ENCODE measurements around the gene TDRD6. TPM values are rescaled to one million over a fixed set of nuclear protein-coding genes. Genes with fewer than 3 reads are reported as not detected.
"Not testable (repeated sequence)": the region's sequence is repeated elsewhere in the genome, so short reads cannot be mapped to it uniquely, and the experiment has no call there.

TDRD6 gene, protein sequence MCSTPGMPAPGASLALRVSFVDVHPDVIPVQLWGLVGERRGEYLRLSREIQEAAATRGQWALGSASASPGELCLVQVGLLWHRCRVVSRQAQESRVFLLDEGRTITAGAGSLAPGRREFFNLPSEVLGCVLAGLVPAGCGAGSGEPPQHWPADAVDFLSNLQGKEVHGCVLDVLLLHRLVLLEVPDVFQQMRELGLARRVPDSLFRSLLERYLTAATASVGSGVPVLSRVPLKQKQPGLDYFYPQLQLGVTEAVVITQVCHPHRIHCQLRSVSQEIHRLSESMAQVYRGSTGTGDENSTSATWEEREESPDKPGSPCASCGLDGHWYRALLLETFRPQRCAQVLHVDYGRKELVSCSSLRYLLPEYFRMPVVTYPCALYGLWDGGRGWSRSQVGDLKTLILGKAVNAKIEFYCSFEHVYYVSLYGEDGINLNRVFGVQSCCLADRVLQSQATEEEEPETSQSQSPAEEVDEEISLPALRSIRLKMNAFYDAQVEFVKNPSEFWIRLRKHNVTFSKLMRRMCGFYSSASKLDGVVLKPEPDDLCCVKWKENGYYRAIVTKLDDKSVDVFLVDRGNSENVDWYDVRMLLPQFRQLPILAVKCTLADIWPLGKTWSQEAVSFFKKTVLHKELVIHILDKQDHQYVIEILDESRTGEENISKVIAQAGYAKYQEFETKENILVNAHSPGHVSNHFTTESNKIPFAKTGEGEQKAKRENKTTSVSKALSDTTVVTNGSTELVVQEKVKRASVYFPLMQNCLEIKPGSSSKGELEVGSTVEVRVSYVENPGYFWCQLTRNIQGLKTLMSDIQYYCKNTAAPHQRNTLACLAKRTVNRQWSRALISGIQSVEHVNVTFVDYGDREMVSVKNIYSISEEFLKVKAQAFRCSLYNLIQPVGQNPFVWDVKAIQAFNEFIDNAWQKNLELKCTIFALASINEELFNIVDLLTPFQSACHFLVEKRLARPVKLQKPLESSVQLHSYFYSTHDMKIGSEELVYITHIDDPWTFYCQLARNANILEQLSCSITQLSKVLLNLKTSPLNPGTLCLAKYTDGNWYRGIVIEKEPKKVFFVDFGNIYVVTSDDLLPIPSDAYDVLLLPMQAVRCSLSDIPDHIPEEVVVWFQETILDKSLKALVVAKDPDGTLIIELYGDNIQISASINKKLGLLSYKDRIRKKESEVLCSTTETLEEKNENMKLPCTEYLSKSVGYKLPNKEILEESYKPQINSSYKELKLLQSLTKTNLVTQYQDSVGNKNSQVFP (N-terminal part only)
- 1 to 10 TPM; 1.4 to 2.5 (median 1.7) TPM for polyA plus RNA-seq (ENCODE audit: insufficient read length in 3 of 3)

DNA sequence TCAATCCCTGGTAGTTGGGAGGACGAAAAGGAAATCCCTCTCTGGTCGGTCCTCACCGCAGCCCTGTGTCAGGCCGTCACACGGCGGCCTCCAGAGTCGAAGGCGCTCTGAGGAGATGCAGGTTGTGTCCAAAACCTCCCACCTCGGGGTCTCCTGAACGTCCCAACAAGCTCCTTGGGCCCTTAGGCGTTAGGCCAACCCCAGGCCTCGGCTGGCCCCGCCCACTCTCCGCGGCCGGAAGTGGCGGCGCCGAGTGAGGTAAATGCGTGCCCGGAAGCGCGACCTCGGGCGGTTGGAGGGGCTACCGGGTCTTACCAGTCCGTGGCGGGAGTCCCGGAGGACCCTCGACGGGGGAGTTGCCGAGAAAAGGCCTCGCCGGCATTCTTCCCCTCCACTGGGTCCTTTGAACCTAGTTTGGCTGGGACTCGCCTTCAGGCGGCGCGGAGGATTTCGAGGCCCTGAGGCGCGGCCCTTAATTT is at the start of gene TDRD6:
Gene TDRD6 (plus strand): TSS at position 267 of the 479 bp plus-strand sequence. CDS start 244 bp downstream, outside the sequence.
- no peak for DNase-seq (ENCODE audit: low read depth in 3 of 3, low spot score in 2 of 3)

DNA sequence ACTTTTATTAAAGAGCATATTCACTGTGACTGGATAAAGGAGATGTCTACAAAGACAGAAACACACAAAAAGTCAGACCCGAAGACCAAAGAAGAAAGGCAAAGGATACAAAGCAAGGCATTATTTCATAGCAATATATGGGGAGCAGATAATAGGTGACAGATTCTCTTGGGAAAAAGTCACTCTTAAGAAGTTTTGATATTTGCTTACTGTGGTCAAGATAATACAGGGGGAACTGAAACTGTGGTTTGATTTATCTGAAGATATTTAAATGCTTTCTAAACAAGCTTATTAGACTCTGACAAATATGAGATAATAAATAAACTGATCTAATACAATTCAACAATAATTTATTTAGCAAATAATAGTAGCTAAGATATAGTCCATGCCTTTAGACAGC is 49.8 kb upstream of the TDRD6 start:
- DNase-seq (ENCODE audit: low read depth in 3 of 3, low spot score in 2 of 3) = no peak

DNA sequence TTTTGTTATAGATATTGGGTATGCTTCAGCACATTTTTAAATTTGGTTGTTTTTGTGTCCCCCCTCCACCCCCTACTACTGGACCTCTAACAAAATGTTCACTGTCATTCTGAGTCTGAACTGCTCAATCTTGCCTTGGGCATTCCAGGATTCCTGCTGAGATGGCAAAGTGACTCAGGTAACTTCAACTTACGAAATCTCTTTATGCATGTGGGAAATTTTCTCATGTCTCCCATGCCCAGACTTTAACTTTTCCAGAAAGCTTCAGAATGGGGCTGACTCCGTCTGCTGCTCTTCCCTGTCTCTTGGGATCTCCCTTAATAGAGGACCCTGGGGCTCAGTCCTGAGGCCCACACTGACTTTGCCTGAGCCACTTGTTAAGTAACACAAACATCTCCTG is 49.0 kb upstream of the TDRD6 start:
- no peak for DNase-seq (ENCODE audit: low read depth in 3 of 3, low spot score in 2 of 3)

DNA sequence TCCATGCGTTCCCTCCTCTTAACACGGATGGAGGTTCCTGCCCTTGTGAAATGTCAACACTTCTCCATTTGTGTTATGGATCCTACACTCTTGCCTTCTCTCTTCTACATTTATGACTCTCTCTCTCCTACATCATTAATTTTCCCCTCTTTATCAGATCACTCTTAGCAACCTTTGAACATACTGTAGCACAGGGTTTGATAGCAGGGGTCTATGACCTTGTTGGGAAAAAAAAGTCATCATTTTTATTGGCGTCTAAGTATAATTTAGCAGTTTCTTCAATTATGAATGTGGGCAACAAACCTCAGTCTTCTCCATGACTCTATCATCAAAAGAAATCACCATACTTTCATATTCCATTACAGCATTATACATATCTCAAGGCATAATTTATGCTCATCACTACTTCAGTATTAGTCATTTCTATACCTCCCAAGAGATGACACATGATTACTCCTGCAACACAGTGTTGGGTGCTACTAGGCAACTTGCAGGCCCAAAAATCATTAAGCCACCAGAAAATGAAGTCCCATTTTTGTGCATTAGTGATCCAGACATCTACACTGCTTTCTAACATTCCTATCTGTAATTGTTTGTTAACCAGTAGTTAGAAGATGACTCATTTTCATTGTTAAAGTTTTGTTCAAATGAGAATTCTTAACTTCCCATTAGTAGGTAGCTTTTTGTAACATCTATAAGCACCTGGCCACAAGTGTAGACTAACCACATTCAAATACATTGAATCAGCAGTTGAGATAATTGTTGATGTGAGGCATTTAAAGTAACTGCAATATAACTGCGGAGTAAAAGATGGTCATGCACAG is 44.5 kb upstream of the TDRD6 start:
- no peak for DNase-seq (ENCODE audit: low read depth in 3 of 3, low spot score in 2 of 3)

DNA sequence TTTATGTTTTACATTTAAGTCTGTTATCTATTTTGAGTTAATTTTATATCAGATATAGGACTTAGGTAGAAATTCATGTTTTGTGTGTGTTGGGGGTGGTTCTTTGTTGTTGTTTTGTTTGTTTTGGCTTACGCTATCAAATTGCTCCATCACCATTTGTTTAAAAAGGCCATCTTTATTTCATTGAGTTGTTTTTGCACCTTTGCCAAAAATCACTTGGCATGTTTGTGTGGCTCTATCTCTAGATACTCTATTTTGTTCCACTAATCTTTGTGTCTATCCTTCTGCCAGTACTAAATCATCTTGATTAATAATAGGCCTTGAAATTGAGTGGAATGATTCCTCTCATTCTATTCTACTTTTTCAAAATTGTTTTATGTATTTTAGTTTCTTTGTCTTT is 42.4 kb upstream of the TDRD6 start:
- DNase-seq (ENCODE audit: low read depth in 3 of 3, low spot score in 2 of 3) = no peak

DNA sequence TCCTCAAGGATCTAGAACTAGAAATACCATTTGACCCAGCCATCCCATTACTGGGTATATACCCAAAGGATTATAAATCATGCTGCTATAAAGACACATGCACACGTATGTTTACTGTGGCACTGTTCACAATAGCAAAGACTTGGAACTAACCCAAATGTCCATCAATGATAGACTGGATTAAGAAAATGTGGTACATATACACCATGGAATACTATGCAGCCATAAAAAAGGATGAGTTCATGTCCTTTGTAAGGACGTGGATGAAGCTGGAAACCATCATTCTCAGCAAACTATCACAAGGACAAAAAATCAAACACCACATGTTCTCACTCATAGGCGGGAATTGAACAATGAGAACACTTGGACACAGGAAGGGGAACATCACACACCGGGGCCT is 39.6 kb upstream of the TDRD6 start:
- not testable (repeated sequence) for DNase-seq (ENCODE audit: low read depth in 3 of 3, low spot score in 2 of 3)

DNA sequence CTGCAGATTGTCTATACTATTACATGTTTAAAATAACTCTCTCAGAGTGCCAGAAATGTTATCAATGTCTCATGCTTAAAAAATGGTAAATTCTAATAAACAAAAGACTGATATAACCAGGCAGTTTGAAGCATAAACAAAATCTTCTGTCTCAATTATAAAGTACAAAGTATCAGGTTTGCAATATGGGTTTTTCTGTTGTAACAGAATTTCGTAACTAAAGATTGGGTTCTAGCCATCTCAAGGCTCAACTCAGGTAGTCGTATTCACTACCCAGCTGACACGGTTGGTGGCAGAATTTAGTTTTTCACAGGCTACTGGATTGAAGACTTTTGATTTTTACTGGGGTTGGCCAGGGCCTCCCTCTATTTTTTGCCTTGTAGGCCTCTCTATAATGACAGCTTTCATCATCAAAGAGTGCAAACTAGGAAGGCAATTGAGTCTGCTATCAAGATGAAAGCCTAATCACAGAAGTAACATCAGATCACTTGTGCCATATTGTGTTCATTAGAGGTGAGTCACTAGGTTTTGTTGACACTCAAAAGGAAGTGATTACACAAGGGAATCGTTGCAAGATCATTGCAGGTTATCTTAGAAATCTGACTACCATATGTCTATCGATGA is 38.7 kb upstream of the TDRD6 start:
- no peak for DNase-seq (ENCODE audit: low read depth in 3 of 3, low spot score in 2 of 3)

DNA sequence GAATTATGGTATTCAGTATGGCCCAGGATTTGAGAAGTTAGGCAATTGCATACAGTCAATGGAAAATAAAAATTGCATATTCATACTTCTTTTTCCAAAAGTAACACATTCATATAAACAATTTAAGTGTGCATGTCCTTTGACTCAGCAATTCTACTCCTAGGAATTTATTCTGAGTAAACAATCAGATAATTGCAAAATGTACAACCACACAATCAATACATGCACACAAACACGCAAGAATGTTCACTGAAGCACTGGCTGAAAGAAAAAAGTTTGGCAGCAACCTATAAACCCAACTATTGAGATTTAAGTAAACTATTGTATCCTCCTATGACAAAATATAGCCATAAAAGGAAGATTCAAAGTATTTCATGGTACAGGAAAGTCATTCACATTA is 36.7 kb upstream of the TDRD6 start:
- no peak for DNase-seq (ENCODE audit: low read depth in 3 of 3, low spot score in 2 of 3)

DNA sequence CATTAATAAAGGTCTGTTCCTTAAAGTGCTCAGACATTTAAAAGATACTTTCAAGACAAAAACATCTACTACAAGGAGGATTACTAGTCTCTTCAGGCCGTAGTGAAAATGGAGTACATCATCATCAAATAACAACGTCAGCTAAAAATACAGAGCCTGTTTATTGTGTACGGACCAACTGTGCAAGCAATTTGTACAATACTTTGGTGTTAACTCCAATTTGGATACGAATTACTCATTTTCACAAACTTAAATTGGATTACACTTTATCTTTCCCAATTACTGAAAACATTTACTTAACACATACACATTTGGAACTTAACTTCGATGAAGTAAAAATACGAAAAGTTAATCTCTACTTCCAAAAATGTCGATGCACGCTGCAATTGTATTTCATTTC is 35.9 kb upstream of the TDRD6 start:
- DNase-seq (ENCODE audit: low read depth in 3 of 3, low spot score in 2 of 3) = no peak

DNA sequence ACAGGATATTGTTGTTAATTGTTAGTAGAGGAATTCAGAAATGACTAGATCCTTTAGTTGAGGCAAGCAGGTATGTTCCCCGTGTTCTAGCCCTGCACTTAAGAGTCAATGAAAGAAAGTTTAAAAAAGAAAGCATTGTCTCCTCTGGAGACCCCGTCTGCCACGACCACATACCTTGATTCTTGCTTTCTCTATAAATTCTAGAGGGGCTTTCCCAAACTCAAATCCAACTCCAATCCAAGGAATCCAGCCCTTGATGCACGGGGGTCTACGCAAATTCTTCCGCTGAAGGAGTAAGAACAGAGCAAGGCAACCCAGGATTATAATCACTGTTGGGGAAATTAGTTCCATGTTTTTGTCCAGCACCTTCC is 35.5 kb upstream of the TDRD6 start:
- peak in 1 of 3 donors; percentile 7 for DNase-seq (ENCODE audit: low read depth in 3 of 3, low spot score in 2 of 3)

DNA sequence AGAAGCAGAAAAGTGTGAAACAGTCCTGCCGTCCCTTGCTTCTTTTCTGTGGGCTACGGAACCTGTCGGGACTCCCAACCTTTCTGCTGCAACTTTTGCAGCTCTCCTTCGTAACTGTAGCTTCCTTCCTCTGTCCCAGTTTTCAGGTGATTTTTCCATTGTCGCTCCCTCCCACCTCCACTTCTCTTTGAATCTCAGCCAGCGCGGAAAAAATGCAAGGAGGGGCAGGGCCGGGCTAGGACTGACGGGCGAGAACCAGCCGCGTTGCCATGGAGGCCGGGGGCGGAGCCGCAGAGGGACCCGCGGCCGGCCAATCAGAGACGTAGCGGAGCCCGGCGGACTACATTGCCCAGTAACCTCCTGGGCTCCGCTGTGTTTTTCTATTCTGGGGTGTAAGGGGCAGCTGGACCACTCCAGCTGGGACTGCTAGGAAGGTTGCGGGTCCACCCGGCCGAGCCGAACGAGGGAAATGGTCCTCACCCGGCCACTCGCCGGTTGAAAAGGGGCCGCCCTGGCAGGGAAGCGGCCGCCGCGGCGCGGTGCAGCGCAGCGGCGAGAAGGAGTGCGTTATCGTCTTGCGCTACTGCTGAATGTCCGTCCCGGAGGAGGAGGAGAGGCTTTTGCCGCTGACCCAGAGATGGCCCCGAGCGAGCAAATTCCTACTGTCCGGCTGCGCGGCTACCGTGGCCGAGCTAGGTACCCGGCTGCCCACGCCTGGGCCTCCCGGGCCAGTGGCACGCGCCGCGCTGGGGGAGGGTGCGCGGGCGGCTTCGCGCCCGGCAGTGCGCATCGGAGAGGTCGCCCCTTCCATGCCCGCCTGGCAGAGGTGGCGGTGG is 34.9 kb upstream of the TDRD6 start, which contains the start of the genes CYP39A1 and SLC25A27:
Gene CYP39A1 (minus strand): TSS at position 216 of the 836 bp plus-strand sequence. CDS start 236 bp downstream, outside the sequence.
Gene SLC25A27 (plus strand): TSS at position 373 of the 836 bp plus-strand sequence. CDS start 218 bp downstream, at position 591.
- peak; percentile 79 to 90 (median 82) for DNase-seq (ENCODE audit: low read depth in 3 of 3, low spot score in 2 of 3)

DNA sequence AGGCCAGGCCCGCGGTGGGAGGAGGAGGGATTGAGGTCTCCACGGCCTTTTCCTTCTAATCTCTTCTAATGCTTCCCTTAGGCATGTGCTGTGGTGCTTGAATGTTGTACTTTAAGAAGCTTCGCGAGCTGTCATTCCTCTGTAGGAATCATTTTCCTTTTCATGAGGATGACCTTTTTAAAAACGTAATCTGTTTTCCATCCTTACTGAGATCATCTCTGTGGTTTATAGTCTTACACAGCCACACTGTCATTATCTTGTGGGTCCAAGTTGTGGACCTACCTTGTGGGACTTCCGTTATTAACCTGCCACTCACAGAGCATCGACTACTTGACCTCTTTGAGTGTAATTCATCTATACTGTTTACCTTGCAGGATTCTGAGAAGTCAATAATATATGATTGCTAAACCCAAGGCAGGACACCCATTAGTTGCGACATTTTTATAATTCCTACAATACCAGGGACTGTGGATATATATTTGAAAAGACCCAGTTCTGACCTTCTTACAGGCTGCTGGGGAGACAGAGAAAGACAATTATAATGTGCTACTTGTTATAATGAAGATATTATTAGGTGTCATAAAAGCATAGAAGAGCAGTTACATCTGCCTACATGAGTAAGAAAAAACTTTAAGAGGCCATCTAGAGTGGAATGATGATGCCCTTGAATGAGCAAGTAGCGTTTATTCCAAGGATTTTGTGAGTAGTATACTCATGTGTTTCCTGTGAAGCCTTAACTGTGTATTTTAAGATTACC is 34.1 kb upstream of the TDRD6 start:
- DNase-seq (ENCODE audit: low read depth in 3 of 3, low spot score in 2 of 3) = no peak

DNA sequence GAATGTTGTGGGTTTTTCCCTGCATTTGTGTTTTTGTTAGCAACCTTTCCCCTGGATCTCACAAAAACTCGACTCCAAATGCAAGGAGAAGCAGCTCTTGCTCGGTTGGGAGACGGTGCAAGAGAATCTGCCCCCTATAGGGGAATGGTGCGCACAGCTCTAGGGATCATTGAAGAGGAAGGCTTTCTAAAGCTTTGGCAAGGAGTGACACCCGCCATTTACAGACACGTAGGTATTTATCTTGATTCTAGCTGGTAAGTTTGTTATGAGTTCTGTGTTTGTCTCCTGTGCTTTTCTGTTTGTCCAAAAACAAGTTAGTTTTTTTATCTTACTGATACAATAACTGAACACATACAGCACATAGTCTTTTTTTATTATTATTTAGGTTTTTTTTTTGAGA is 31.9 kb upstream of the TDRD6 start:
- DNase-seq (ENCODE audit: low read depth in 3 of 3, low spot score in 2 of 3) = no peak

DNA sequence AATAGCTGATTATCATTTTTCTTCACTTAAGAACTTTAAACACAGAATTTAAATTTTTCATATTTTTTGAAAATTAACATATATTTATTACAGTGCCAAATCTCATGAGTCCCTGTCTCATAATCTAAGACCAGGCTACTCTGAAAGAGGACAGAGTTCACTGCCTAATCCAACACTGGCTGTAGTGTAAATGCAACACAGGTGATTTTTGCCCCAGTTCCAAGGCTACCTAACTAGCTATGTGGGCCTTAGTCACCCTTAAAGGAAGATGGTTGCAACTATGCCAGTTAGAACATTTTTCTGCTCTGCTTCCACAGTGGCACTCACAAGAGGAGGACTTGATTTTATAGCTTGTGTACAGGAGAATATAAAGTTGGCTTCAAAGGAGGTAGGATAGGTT is 30.0 kb upstream of the TDRD6 start:
- DNase-seq (ENCODE audit: low read depth in 3 of 3, low spot score in 2 of 3) = no peak

DNA sequence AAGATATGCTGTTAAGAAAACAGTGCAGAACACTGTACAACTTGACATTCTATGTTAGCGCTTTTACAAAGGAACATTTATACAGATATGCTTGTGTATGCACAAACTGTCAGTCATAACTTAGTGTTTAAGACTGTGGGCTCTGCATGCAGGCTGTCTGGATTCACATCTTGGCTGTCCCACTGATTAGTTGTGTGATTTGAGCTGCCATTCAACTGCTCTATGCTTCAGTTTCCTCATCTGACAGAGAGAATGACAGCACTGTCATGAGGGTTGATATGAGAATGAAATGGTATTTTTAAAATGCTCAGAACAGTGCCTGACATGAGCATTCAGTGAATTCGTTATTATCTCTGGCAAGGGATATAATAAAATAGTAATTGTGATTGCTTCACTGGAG is 26.2 kb upstream of the TDRD6 start:
- DNase-seq (ENCODE audit: low read depth in 3 of 3, low spot score in 2 of 3) = no peak

DNA sequence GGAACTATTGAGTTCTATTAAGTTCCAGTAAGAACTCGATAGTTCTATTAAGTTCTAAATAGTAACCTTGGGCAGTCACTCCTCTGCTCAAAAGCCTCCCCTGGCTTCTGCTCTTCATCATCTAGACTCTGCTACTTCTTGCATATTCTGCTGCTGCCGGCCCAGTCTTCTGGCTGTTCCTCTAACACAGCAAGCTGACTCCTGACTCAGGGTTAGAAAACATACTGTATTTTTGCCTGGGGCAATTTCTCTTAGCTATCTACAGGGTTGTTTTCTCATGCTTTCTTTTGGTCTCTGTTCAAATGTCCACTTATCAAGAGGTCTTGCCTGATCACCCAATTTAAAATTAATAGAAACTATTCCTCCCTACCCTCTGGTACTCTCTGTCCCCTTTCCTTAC is 20.3 kb upstream of the TDRD6 start:
- DNase-seq (ENCODE audit: low read depth in 3 of 3, low spot score in 2 of 3) = no peak

DNA sequence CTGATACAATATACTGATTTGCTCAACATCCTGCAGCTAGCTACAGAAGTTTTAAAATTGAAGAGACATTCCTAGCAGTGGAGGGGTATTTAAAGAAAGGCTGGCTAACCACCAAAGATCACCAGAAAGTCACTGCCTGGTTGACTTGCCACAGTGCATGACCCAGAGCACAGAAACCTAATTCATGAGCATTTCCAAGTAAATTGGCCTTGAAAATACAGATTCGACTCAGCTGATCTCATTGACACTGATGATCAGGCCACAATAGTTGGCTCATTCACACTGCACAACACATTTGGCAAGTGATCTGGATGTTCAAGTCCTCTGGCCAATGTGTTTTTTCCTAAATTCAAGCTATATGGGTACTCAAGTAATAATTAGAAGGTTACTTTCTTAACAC is 13.3 kb upstream of the TDRD6 start:
- DNase-seq (ENCODE audit: low read depth in 3 of 3, low spot score in 2 of 3) = no peak

Data from right renal cortex interstitium (tissue), 3 donors.